Stimulated activated naive B cell treated with anti-CD40 and anti-IgM and Interleukin-4, amounts not matched to agents 10 μg/mL and 1 μg/mL and 100 μg/mL, for 72 hours (primary cell): ENCODE measurements around the gene WBP1.
A peak's percentile ranks its signal among the peaks of the same experiment; 100 is the strongest.

Experiments used
- ATAC-seq, 2 donors: fragments of 150-1000 bp; cut with Tn5 transposase; replicated peaks; 2 replicates each; pipeline ENCODE4 v1.10.0; 2021; ENCODE audit warnings: moderate library complexity in 1 of 2
- DNase-seq: peaks from one replicate; pipeline ENCODE4 v3.0.0; 2021
- H3K27ac Mint-ChIP-seq: one replicate; pipeline ENCODE4 v1.8.0; 2022; ENCODE audit warnings: mild to moderate bottlenecking, mixed read lengths
- H3K27me3 Mint-ChIP-seq, 2 donors: one replicate each; pipeline ENCODE4 v1.8.0; 2022; ENCODE audit warnings: mixed read lengths in 2 of 2
- H3K36me3 Mint-ChIP-seq, 2 donors: one replicate each; pipeline ENCODE4 v1.8.0; 2022; ENCODE audit warnings: mixed read lengths in 2 of 2, mild to moderate bottlenecking in 1 of 2
- H3K4me1 Mint-ChIP-seq, 2 donors: one replicate each; pipeline ENCODE4 v1.8.0; 2022; ENCODE audit warnings: mixed read lengths in 2 of 2, mild to moderate bottlenecking in 1 of 2
- H3K4me3 Mint-ChIP-seq, 2 donors: one replicate each; pipeline ENCODE4 v1.8.0; 2022; ENCODE audit warnings: mild to moderate bottlenecking in 2 of 2, mixed read lengths in 2 of 2, moderate library complexity in 1 of 2
- H3K9me3 Mint-ChIP-seq, 2 donors: one replicate each; pipeline ENCODE4 v1.8.0; 2022; ENCODE audit warnings: mixed read lengths in 2 of 2, mild to moderate bottlenecking in 1 of 2

Gene WBP1

GRCh38 chr2:74423231-74424095, 34.8 kb upstream of the WBP1 start:
- no peak for DNase-seq
- peak overlapping the region in 1 of 2 donors; percentile 94 for H3K4me3 Mint-ChIP-seq
- H3K27me3 Mint-ChIP-seq, result no peaks in the 10 kb centered on the region
- ATAC-seq, result no peak
- H3K27ac Mint-ChIP-seq, result peak overlapping the region; percentile 11
- H3K36me3 Mint-ChIP-seq, result peaks cover 17 to 27% of the 10 kb centered on the region in 2 donors
- no peaks in the 10 kb centered on the region for H3K9me3 Mint-ChIP-seq
- peaks cover 15 to 49% of the 10 kb centered on the region in 2 donors for H3K4me1 Mint-ChIP-seq

- Mint-ChIP-seq H3K4me1 (peaks cover 15 to 42% of the 10 kb centered on the region in 2 donors), H3K9me3 (no peaks in the 10 kb centered on the region), H3K36me3 (peaks cover 20 to 30% of the 10 kb centered on the region in 2 donors), H3K4me3 (no peak overlapping the region), H3K27ac (no peak overlapping the region), H3K27me3 (no peaks in the 10 kb centered on the region)
- no peak for ATAC-seq
- DNase-seq, result no peak
Measured at GRCh38 chr2:74424139-74424992, 33.9 kb upstream of the WBP1 start.

GRCh38 chr2:74424995-74425406, 33.2 kb upstream of the WBP1 start:
- peaks cover 13 to 38% of the 10 kb centered on the region in 2 donors for H3K4me1 Mint-ChIP-seq
- H3K9me3 Mint-ChIP-seq, result no peaks in the 10 kb centered on the region
- ATAC-seq (no peak), DNase-seq (no peak)
- H3K4me3 Mint-ChIP-seq, result no peak overlapping the region
- H3K27ac Mint-ChIP-seq, result no peak overlapping the region
- peaks cover 23 to 35% of the 10 kb centered on the region in 2 donors for H3K36me3 Mint-ChIP-seq
- no peaks in the 10 kb centered on the region for H3K27me3 Mint-ChIP-seq

- H3K27ac Mint-ChIP-seq, result no peak overlapping the region
- no peak for ATAC-seq
Measured at GRCh38 chr2:74425523-74425922, 32.7 kb upstream of the WBP1 start.

GRCh38 chr2:74426181-74426758, 32.0 kb upstream of the WBP1 start:
- DNase-seq (no peak), ATAC-seq (no peak)
- Mint-ChIP-seq H3K27me3 (no peaks in the 10 kb centered on the region), H3K4me1 (peaks cover 7 to 27% of the 10 kb centered on the region in 2 donors), H3K36me3 (peaks cover 26 to 39% of the 10 kb centered on the region in 2 donors), H3K9me3 (no peaks in the 10 kb centered on the region), H3K27ac (no peak overlapping the region), H3K4me3 (no peak overlapping the region)

More at GRCh38 chr2:74425523-74425922, 32.7 kb upstream of the WBP1 start:
- Mint-ChIP-seq H3K27me3 (no peaks in the 10 kb centered on the region), H3K4me3 (no peak overlapping the region), H3K4me1 (peaks cover 10 to 33% of the 10 kb centered on the region in 2 donors), H3K36me3 (peaks cover 26 to 39% of the 10 kb centered on the region in 2 donors), H3K9me3 (no peaks in the 10 kb centered on the region)
- DNase-seq, result no peak

GRCh38 chr2:74427551-74427950, 30.7 kb upstream of the WBP1 start:
- no peaks in the 10 kb centered on the region for H3K27me3 Mint-ChIP-seq
- no peak overlapping the region for H3K4me3 Mint-ChIP-seq
- no peak overlapping the region for H3K27ac Mint-ChIP-seq
- ATAC-seq (no peak), DNase-seq (no peak)
- peaks cover 7 to 18% of the 10 kb centered on the region in 2 donors for H3K4me1 Mint-ChIP-seq
- no peaks in the 10 kb centered on the region for H3K9me3 Mint-ChIP-seq
- H3K36me3 Mint-ChIP-seq, result peaks cover 30 to 42% of the 10 kb centered on the region in 2 donors

- Mint-ChIP-seq H3K4me1 (peaks cover 0 to 7% of the 10 kb centered on the region in 2 donors), H3K4me3 (no peak overlapping the region), H3K27ac (no peak overlapping the region), H3K9me3 (no peaks in the 10 kb centered on the region), H3K27me3 (no peaks in the 10 kb centered on the region), H3K36me3 (peaks cover 30 to 43% of the 10 kb centered on the region in 2 donors)
- ATAC-seq, result no peak
- no peak for DNase-seq
Measured at GRCh38 chr2:74428675-74429074, 29.6 kb upstream of the WBP1 start.

- H3K4me3 Mint-ChIP-seq, result no peak overlapping the region
- H3K9me3 Mint-ChIP-seq, result no peaks in the 10 kb centered on the region
- H3K27me3 Mint-ChIP-seq, result no peaks in the 10 kb centered on the region
- ATAC-seq (no peak), DNase-seq (no peak)
- peak overlapping the region; percentile 65 for H3K27ac Mint-ChIP-seq
- H3K4me1 Mint-ChIP-seq, result peaks cover 0 to 7% of the 10 kb centered on the region in 2 donors
- peaks cover 30 to 41% of the 10 kb centered on the region in 2 donors for H3K36me3 Mint-ChIP-seq
Measured at GRCh38 chr2:74429487-74430451, 28.5 kb upstream of the WBP1 start.

- ATAC-seq (no peak), DNase-seq (no peak)
- Mint-ChIP-seq H3K27me3 (no peaks in the 10 kb centered on the region), H3K4me1 (peaks cover 1 to 8% of the 10 kb centered on the region in 2 donors), H3K27ac (no peak overlapping the region), H3K36me3 (peaks cover 25 to 36% of the 10 kb centered on the region in 2 donors), H3K9me3 (no peaks in the 10 kb centered on the region), H3K4me3 (no peak overlapping the region)
Measured at GRCh38 chr2:74430502-74430901, 27.7 kb upstream of the WBP1 start.

- ATAC-seq (no peak), DNase-seq (no peak)
- peaks cover 3 to 7% of the 10 kb centered on the region in 2 donors for H3K27me3 Mint-ChIP-seq
- peaks cover 39 to 59% of the 10 kb centered on the region in 2 donors for H3K4me1 Mint-ChIP-seq
- H3K9me3 Mint-ChIP-seq, result peaks cover 0 to 2% of the 10 kb centered on the region in 2 donors
- H3K27ac Mint-ChIP-seq, result peak overlapping the region; percentile 76
- peaks cover 4 to 17% of the 10 kb centered on the region in 2 donors for H3K36me3 Mint-ChIP-seq
- peak overlapping the region in 1 of 2 donors; percentile 0 for H3K4me3 Mint-ChIP-seq
Measured at GRCh38 chr2:74436111-74436805, 22.0 kb upstream of the WBP1 start.

- Mint-ChIP-seq H3K27me3 (peaks cover 4 to 8% of the 10 kb centered on the region in 2 donors), H3K4me3 (peak overlapping the region; percentile 0 to 61), H3K9me3 (peaks cover 0 to 2% of the 10 kb centered on the region in 2 donors), H3K4me1 (peaks cover 39 to 63% of the 10 kb centered on the region in 2 donors), H3K36me3 (peaks cover 4 to 17% of the 10 kb centered on the region in 2 donors), H3K27ac (peak overlapping the region; percentile 76)
- ATAC-seq, result peak; percentile 59 to 61
- DNase-seq, result no peak
Measured at GRCh38 chr2:74436848-74437695, 21.2 kb upstream of the WBP1 start.

- H3K27me3 Mint-ChIP-seq, result peaks cover 8 to 16% of the 10 kb centered on the region in 2 donors
- no peak for ATAC-seq
- H3K27ac Mint-ChIP-seq, result peak overlapping the region; percentile 32
- peaks cover 0 to 13% of the 10 kb centered on the region in 2 donors for H3K36me3 Mint-ChIP-seq
- DNase-seq, result no peak
- peaks cover 41 to 67% of the 10 kb centered on the region in 2 donors for H3K4me1 Mint-ChIP-seq
- H3K9me3 Mint-ChIP-seq, result peaks cover 0 to 2% of the 10 kb centered on the region in 2 donors
- peak overlapping the region in 1 of 2 donors; percentile 22 for H3K4me3 Mint-ChIP-seq
Measured at GRCh38 chr2:74438248-74438647, 20.0 kb upstream of the WBP1 start.
